HUES64 (cell line): ENCODE results near the gene GALT.
"Not testable (repeated sequence)": the region's sequence is repeated elsewhere in the genome, so short reads cannot be mapped to it uniquely, and the experiment has no call there.

ENCODE experiments used
- H3K27ac ChIP-seq: 2 replicates; pipeline ENCODE4 v1.7.0; 2013; ENCODE audit warnings: low read depth, low read length, inconsistent platforms
- H3K27me3 ChIP-seq: 2 replicates; pipeline ENCODE4 v1.6.1; 2013; ENCODE audit warnings: mild to moderate bottlenecking, low read length; ENCODE audit not compliant: insufficient read depth
- H3K36me3 ChIP-seq: 2 replicates; pipeline ENCODE4 v1.6.1; 2013; ENCODE audit warnings: mild to moderate bottlenecking, low read length; ENCODE audit not compliant: insufficient read depth
- H3K4me1 ChIP-seq: 2 replicates; pipeline ENCODE4 v1.6.1; 2013; ENCODE audit warnings: mild to moderate bottlenecking, low read length, moderate library complexity; ENCODE audit not compliant: insufficient read depth
- H3K4me3 ChIP-seq: 2 replicates; pipeline ENCODE4 v1.5.1; 2013; ENCODE audit warnings: mild to moderate bottlenecking, low read length, moderate library complexity
- H3K9ac ChIP-seq: 2 replicates; pipeline ENCODE4 v1.6.1; 2013; ENCODE audit warnings: mild to moderate bottlenecking, low read depth, low read length
- H3K9me3 ChIP-seq: 2 replicates; pipeline ENCODE4 v1.6.1; 2013; ENCODE audit warnings: low read depth, low read length; ENCODE audit not compliant: insufficient read depth
- WGBS: fragments of 150-250, 120-280 bp; methylation state at CpG from one replicate; pipeline ENCODE4 v1.1.7; 2013; ENCODE audit warnings: missing lambda C conversion rate; 5-methylcytosine and 5-hydroxymethylcytosine counted together

The GALT gene

DNA sequence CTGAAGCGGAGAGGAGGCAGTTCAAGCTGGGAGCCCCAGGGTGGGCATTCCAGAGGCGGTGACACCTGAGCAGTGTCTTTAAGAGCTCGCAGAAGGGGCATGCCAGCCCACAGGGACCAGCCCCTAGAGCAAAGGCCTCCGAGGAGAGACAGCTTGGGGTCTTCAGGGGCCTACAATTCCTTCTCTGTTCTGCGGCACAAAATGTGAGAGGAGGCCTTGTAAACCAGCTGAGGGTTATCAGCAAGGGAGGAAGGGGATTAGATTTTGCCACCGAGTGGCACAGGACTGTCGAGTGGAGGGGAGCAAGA is 8.4 kb upstream of the GALT start:
- WGBS: 22% methylated on average over 7 of the region's 7 CpGs
- Histone ChIP-seq H3K9ac (no peak overlapping the region; the same call in 1 of the 2 replicates), H3K4me3 (peak overlapping the region; percentile 74), H3K36me3 (peaks cover 8% of the 10 kb centered on the region), H3K9me3 (no peaks in the 10 kb centered on the region), H3K27ac (peak overlapping the region; percentile 55; the same call in 1 of the 2 replicates), H3K4me1 (peaks cover 8% of the 10 kb centered on the region; the same call in 1 of the 2 replicates), H3K27me3 (peaks cover 10% of the 10 kb centered on the region)

DNA sequence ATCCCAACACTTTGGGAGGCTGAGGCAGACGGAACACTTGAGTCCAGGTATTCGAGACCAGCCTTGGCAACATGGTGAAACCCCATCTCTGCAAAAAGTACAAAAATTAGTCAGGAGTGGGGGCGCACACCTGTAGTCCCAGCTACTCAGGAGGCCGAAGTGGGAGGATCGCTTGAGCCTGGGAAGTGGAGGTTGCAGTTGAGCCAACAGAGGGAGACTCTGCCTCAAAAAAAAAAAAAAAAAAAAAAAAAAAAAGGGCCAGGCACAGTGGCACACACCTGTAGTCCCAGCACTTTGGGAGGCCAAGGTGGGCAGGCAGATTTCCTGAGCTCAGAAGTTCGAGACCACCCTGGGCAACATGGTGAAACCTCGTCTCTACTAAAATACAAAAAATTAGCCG is 7.2 kb upstream of the GALT start:
- not testable (repeated sequence) for H3K4me1 ChIP-seq

GRCh38 chr9:34642679-34643078 is 3.8 kb upstream of the GALT start:
- Histone ChIP-seq H3K36me3 (no peaks in the 10 kb centered on the region), H3K9me3 (no peaks in the 10 kb centered on the region), H3K27ac (no peak overlapping the region), H3K27me3 (peaks cover 2% of the 10 kb centered on the region; the same call in 1 of the 2 replicates), H3K4me3 (no peak overlapping the region), H3K9ac (no peak overlapping the region), H3K4me1 (peaks cover 22% of the 10 kb centered on the region)
- 85% methylated on average over 1 of the region's 1 CpG for WGBS

More for the DNA sequence above, 7.2 kb upstream of the GALT start:
- H3K9me3 ChIP-seq, H3K9ac ChIP-seq, H3K27me3 ChIP-seq, H3K27ac ChIP-seq, H3K4me3 ChIP-seq, H3K36me3 ChIP-seq: not testable (repeated sequence)
- WGBS: 93% methylated on average over 8 of the region's 8 CpGs

DNA sequence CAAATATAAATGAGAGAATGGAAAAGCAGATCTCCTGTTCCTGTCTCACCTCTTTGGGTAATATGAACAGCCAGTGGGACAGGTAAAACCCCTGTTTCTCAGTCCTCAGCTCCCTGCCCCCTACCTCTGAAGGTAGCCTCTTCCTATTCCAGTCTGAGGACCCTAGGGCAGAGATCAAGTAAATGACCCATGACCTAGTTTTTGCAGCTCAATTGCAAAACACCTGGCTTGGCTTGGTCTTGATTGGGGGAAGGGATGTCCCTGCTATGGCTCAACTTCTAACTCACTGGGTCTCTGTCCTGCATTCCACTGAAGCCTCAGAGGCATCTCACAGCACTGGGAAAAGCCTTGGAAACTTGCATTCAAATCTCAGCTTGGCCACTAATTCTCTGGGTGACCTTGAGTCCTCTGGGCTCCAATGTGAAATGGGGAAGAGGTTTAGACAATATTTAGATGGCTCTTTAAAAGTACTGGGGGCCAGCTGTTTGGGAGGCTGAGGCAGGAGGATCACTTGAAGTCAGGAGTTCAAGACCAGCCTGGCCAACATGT is 1.6 kb upstream of the GALT start:
- H3K4me1 ChIP-seq: peaks cover 19% of the 10 kb centered on the region
- H3K36me3 ChIP-seq: peaks cover 17% of the 10 kb centered on the region
- H3K9ac ChIP-seq: no peak overlapping the region
- no peaks in the 10 kb centered on the region for H3K9me3 ChIP-seq
- H3K4me3 ChIP-seq: no peak overlapping the region
- peak overlapping the region; percentile 63; the same call in 1 of the 2 replicates for H3K27ac ChIP-seq
- no peaks in the 10 kb centered on the region for H3K27me3 ChIP-seq

DNA sequence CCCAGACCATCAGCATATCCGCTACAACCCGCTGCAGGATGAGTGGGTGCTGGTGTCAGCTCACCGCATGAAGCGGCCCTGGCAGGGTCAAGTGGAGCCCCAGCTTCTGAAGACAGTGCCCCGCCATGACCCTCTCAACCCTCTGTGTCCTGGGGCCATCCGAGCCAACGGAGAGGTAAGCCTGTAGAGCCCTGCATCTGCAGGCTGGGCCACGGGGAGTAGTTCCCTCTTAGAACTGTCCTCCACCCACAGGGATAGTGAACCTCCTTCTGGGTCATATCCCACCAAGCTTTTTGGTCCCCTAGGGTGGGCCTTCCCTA is 569 bp downstream of the GALT start:
- no peaks in the 10 kb centered on the region for H3K27me3 ChIP-seq
- H3K4me3 ChIP-seq: peak overlapping the region; percentile 91
- peaks cover 19% of the 10 kb centered on the region for H3K4me1 ChIP-seq
- H3K9me3 ChIP-seq: no peaks in the 10 kb centered on the region
- peaks cover 24% of the 10 kb centered on the region for H3K36me3 ChIP-seq
- peak overlapping the region; percentile 79 for H3K9ac ChIP-seq
- peak overlapping the region; percentile 84; the same call in 1 of the 2 replicates for H3K27ac ChIP-seq
- 9% methylated on average over 8 of the region's 8 CpGs for WGBS

- Histone ChIP-seq H3K4me3 (peak overlapping the region; percentile 91), H3K27me3 (no peaks in the 10 kb centered on the region), H3K9me3 (no peaks in the 10 kb centered on the region), H3K9ac (peak overlapping the region; percentile 79), H3K4me1 (peaks cover 24% of the 10 kb centered on the region), H3K36me3 (peaks cover 24% of the 10 kb centered on the region), H3K27ac (no peak overlapping the region)
- 86% methylated on average over 10 of the region's 10 CpGs for WGBS
Observed at GRCh38 chr9:34647651-34648050, 1.2 kb downstream of the GALT start.

GRCh38 chr9:34648673-34649072 is 2.2 kb downstream of the GALT start:
- Histone ChIP-seq H3K27me3 (no peaks in the 10 kb centered on the region), H3K4me3 (no peak overlapping the region), H3K9ac (no peak overlapping the region), H3K9me3 (no peaks in the 10 kb centered on the region), H3K4me1 (peaks cover 33% of the 10 kb centered on the region), H3K36me3 (peaks cover 24% of the 10 kb centered on the region), H3K27ac (no peak overlapping the region)
- 95% methylated on average over 8 of the region's 8 CpGs for WGBS

- Histone ChIP-seq H3K9me3 (no peaks in the 10 kb centered on the region), H3K36me3 (peaks cover 24% of the 10 kb centered on the region), H3K4me1 (peaks cover 32% of the 10 kb centered on the region), H3K9ac (no peak overlapping the region), H3K4me3 (no peak overlapping the region), H3K27ac (no peak overlapping the region), H3K27me3 (no peaks in the 10 kb centered on the region)
- WGBS: 90% methylated on average over 5 of the region's 5 CpGs
Observed at GRCh38 chr9:34650816-34651215, 4.3 kb downstream of the GALT start.

GRCh38 chr9:34651321-34651720 is 4.8 kb downstream of the GALT start:
- Histone ChIP-seq H3K27ac (no peak overlapping the region), H3K4me3 (peak overlapping the region; percentile 57), H3K9ac (peak overlapping the region; percentile 45; the same call in 1 of the 2 replicates), H3K4me1 (peaks cover 28% of the 10 kb centered on the region), H3K27me3 (no peaks in the 10 kb centered on the region), H3K36me3 (peaks cover 24% of the 10 kb centered on the region), H3K9me3 (no peaks in the 10 kb centered on the region)
- 86% methylated on average over 4 of the region's 4 CpGs for WGBS

DNA sequence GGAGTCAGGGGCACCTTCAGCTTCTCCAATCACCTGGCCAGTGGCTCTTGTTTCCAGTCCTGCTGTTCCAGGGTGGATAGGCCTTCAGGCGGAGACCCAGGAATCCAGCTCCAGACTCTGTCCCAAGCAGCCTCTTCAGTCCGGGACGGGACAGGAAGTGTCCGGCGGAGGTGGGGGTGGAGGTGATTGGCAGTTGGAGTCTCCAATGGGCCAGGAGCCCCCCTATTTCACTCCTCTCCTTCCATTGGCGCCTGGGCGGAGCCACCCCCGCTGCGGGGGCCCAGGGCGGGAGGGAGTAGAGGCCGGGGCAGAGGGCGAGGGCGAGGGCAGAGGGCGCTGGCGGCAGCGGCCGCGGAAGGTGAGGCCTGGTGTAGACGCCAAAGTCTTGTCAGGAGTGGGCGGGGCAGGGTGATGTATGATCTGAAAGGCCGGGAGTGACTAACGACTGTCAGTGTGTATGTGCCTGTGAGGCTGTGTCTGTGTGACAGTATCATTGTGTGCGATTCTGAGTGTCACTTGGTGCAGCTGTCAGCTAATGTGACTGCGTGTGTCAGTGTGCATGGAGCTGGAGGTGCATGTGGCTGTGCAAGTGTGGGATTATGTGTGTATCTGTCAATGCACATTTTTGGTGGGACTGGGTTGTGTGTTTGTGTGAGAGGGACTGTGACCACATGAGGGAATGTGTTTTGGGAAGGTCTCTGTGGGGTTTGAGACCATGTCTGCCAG is 5.6 kb downstream of the GALT start, which contains the start of gene IL11RA:
IL11RA (plus strand) TSS at position 310 of the 726 bp plus-strand sequence. CDS start 3,033 bp downstream, outside the sequence.
- Histone ChIP-seq H3K4me1 (peaks cover 27% of the 10 kb centered on the region), H3K36me3 (peaks cover 24% of the 10 kb centered on the region), H3K27me3 (no peaks in the 10 kb centered on the region), H3K9ac (peak within 1 kb of the TSS; percentile 45; the same call in 1 of the 2 replicates), H3K9me3 (no peaks in the 10 kb centered on the region), H3K27ac (no peak within 1 kb of the TSS), H3K4me3 (peak within 1 kb of the TSS; percentile 57)
- WGBS: 5% methylated on average over 22 of the region's 24 CpGs

DNA sequence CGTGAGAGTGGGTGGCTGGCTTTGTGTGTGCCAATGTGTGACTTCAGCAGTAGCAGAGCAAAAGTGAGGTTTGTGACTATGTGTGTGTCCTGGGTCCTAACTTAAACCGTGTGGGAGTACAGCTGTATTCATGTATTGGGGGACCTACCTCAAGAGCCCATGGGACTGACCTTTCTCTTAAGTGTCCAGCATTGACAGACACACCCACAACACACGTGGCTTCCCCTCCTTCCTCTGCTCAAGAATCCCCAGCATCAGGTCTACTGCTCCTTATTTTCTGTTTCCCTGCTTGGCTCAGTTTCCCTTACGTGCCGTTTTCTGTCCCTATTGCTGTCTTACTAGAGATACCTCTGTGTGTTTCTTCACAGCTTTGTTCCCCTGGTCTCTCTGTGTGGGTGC is 6.1 kb downstream of the GALT start:
- H3K4me1 ChIP-seq: peaks cover 23% of the 10 kb centered on the region
- H3K9ac ChIP-seq: no peak overlapping the region
- H3K36me3 ChIP-seq: peaks cover 24% of the 10 kb centered on the region
- H3K9me3 ChIP-seq: no peaks in the 10 kb centered on the region
- peak overlapping the region; percentile 27 for H3K4me3 ChIP-seq
- H3K27me3 ChIP-seq: no peaks in the 10 kb centered on the region
- no peak overlapping the region for H3K27ac ChIP-seq
- WGBS: 67% methylated on average over 5 of the region's 5 CpGs
